CD14-positive monocyte (primary cell): Measurements from ENCODE around the gene FUT1. TPM values are rescaled to one million over a fixed set of nuclear protein-coding genes. Genes with fewer than 3 reads are reported as not detected.

Experiments
- DNase-seq, 3 donors: peaks; one replicate each; pipeline ENCODE4 v3.0.0-alpha.2; 2011 to 2022
- H2AFZ ChIP-seq: 2 replicates; pipeline ENCODE4 v1.6.0; 2012; ENCODE audit warnings: mild to moderate bottlenecking, low read depth, low read length, inconsistent platforms; ENCODE audit not compliant: insufficient read depth, poor library complexity, severe bottlenecking
- H3K27ac ChIP-seq, 2 donors: 1 replicate in 1 of 2; 2 replicates in 1 of 2; pipeline ENCODE4 v1.5.1; 2012 to 2013; ENCODE audit warnings: low read length in 2 of 2, control low read depth in 1 of 2, inconsistent platforms in 1 of 2, low read depth in 1 of 2, mild to moderate bottlenecking in 1 of 2
- H3K27me3 ChIP-seq, 2 donors: one replicate each; pipeline versions ENCODE4 v1.6.0 to v1.6.1; 2011 to 2013; ENCODE audit warnings: low read length in 2 of 2; ENCODE audit not compliant: control insufficient read depth in 2 of 2, insufficient read depth in 2 of 2
- H3K36me3 ChIP-seq, 2 donors: replicated peaks in 1 of 2; 1 replicate in 1 of 2; 2 replicates in 1 of 2; pipeline versions ENCODE4 v1.5.1 to v1.6.1; 2012 to 2013; ENCODE audit warnings: low read length in 2 of 2, control low read depth in 1 of 2, inconsistent platforms in 1 of 2, mild to moderate bottlenecking in 1 of 2; ENCODE audit not compliant: insufficient read depth in 2 of 2, control insufficient read depth in 1 of 2
- H3K4me1 ChIP-seq, 2 donors: 1 replicate in 1 of 2; 2 replicates in 1 of 2; pipeline versions ENCODE4 v1.5.1 to v1.6.1; 2012 to 2013; ENCODE audit warnings: low read length in 2 of 2, control low read depth in 1 of 2, inconsistent platforms in 1 of 2, mild to moderate bottlenecking in 1 of 2, moderate library complexity in 1 of 2; ENCODE audit not compliant: insufficient read depth in 2 of 2, control insufficient read depth in 1 of 2
- H3K4me2 ChIP-seq: replicated peaks from 2 replicates; pipeline ENCODE3; 2012; ENCODE audit warnings: low read length, moderate library complexity, mild to moderate bottlenecking; ENCODE audit not compliant: poor library complexity, severe bottlenecking; ENCODE audit errors: extremely low read depth
- H3K4me3 ChIP-seq, 3 experiments: fragments of 200-600 bp in 1 of 3; sonication (generic) in 1 of 3; replicated peaks in 1 of 3; 1 replicate in 2 of 3; 2 replicates in 1 of 3; pipeline ENCODE4 v1.5.1; 2011 to 2013; ENCODE audit warnings: low read length in 3 of 3, mild to moderate bottlenecking in 3 of 3, control low read depth in 2 of 3, low read depth in 2 of 3, inconsistent platforms in 1 of 3, moderate library complexity in 1 of 3
- H3K79me2 ChIP-seq: 2 replicates; pipeline ENCODE4 v1.6.0; 2012; ENCODE audit warnings: mild to moderate bottlenecking, control low read depth, inconsistent platforms, low read length, moderate library complexity; ENCODE audit not compliant: insufficient read depth
- H3K9ac ChIP-seq: 2 replicates; pipeline ENCODE4 v1.6.0; 2017; ENCODE audit warnings: low read length, mild to moderate bottlenecking; ENCODE audit not compliant: insufficient read depth, poor library complexity, severe bottlenecking
- H3K9me3 ChIP-seq, 2 donors: replicated peaks in 1 of 2; 1 replicate in 1 of 2; 2 replicates in 1 of 2; pipeline versions ENCODE4 v1.5.1 to v1.6.1; 2012 to 2013; ENCODE audit warnings: low read length in 2 of 2, control low read depth in 1 of 2; ENCODE audit not compliant: control insufficient read depth in 1 of 2, insufficient read depth in 1 of 2
- H4K20me1 ChIP-seq: 2 replicates; pipeline ENCODE4 v1.6.0; 2012; ENCODE audit warnings: mild to moderate bottlenecking, low read length, control low read depth, moderate library complexity; ENCODE audit not compliant: insufficient read depth
- H3K27ac Mint-ChIP-seq, 7 donors: one replicate each; pipeline ENCODE4 v1.8.0; 2020; ENCODE audit warnings: mild to moderate bottlenecking in 7 of 7, mixed read lengths in 7 of 7, moderate library complexity in 6 of 7, inconsistent platforms in 2 of 7
- H3K27me3 Mint-ChIP-seq, 3 donors: one replicate each; pipeline ENCODE4 v1.8.0; 2021 to 2022; ENCODE audit warnings: low read depth in 3 of 3, mild to moderate bottlenecking in 3 of 3, mixed read lengths in 3 of 3, moderate library complexity in 3 of 3, inconsistent platforms in 1 of 3
- H3K36me3 Mint-ChIP-seq, 2 donors: one replicate each; pipeline ENCODE4 v1.8.0; 2020; ENCODE audit warnings: mixed read lengths in 2 of 2, inconsistent platforms in 1 of 2, mild to moderate bottlenecking in 1 of 2
- H3K4me1 Mint-ChIP-seq: one replicate; pipeline ENCODE4 v1.8.0; 2020; ENCODE audit warnings: mild to moderate bottlenecking, mixed read lengths
- H3K4me3 Mint-ChIP-seq, 2 donors: one replicate each; pipeline ENCODE4 v1.8.0; 2020; ENCODE audit warnings: mild to moderate bottlenecking in 2 of 2, mixed read lengths in 2 of 2, moderate library complexity in 1 of 2
- H3K9me3 Mint-ChIP-seq, 7 donors: one replicate each; pipeline ENCODE4 v1.8.0; 2020 to 2022; ENCODE audit warnings: mixed read lengths in 7 of 7, mild to moderate bottlenecking in 6 of 7, moderate library complexity in 6 of 7, inconsistent platforms in 2 of 7
- WGBS: methylation state at CpG from one replicate; pipeline ENCODE4 v1.1.5; 2013; ENCODE audit warnings: missing lambda C conversion rate; ENCODE audit not compliant: insufficient coverage; 5-methylcytosine and 5-hydroxymethylcytosine counted together
- intact Hi-C, 2 donors: fragments of 100-400 bp; cut with micrococcal nuclease; formaldehyde crosslinking; loops; one replicate each; pipeline versions ENCODE4 v1.15.0 to v1.15.1; 2023
- polyA plus RNA-seq, 3 donors: library from polyadenylated mRNA; depleted of rRNA in 1 of 3; unstranded in 2 of 3; stranded (reverse) in 1 of 3; fragments of 300-500 nt in 2 of 3; fragments of >200 nt in 1 of 3; fragmentation: Illumina TruSeq in 2 of 3; gene quantifications; 1 replicate in 2 of 3; 2 replicates in 1 of 3; pipeline ENCODE4 v1.2.3, GENCODE V29; 2012 to 2021
- TF ChIP-seq, protein P1 (sequence below): fragments of 200-600 bp; IDR thresholded peaks from one replicate; pipeline ENCODE4 v1.8.0; 2022; ENCODE audit warnings: antibody characterized with exemption, mild to moderate bottlenecking

Gene FUT1
- polyA plus RNA-seq, 3 donors, result 0.03 TPM; not detected in 2

DNA sequence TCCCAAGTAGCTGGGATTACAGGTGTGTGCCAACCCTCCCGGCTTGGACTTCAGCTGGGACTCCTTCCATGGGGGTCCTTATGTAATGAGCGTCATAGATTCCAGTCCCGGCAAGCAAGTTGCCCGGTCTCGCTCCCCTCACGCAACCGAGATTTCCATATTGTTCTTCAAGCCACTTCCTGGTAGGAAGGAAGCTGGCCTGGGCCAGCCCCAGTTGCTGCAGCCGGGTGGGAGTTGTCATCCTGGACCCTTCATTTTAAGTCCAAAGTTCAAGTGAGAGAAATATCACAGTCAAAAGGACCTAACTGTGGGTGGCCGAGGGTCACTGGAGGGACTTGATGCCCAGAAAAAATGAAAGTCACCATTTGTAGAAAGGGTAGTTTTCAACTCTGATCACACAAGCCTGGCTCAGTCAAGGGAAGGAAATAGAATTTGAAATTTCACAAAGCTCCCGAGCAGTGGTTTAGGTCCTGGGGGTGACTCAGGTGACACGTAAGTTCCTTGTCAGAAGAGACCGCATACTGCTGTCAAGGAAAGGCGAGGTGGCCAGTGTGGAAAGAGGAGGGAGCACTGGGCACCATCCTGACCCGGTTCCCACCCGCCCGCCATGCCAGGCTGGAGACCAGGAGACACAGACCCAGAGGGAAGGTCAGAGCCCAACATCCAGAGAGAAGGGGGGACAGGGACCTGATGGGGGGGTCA, 8.2 kb upstream of the FUT1 start:
- H3K27ac ChIP-seq, result no peak overlapping the region
- H3K9me3 ChIP-seq, result no peaks in the 10 kb centered on the region
- peaks cover 0 to 2% (median 0%) of the 10 kb centered on the region in 7 donors for H3K9me3 Mint-ChIP-seq
- H3K9ac ChIP-seq, result no peak overlapping the region
- no peaks in the 10 kb centered on the region for H3K79me2 ChIP-seq
- DNase-seq, result peak in 2 of 3 donors; percentile 41 to 75
- 29% methylated on average over 7 of the region's 16 CpGs for WGBS
- H2AFZ ChIP-seq, result peak overlapping the region; percentile 68
- peak overlapping the region in 6 of 7 donors; percentile 4 to 78 (median 70) for H3K27ac Mint-ChIP-seq
- no peaks in the 10 kb centered on the region for H3K36me3 Mint-ChIP-seq
- H3K4me1 ChIP-seq, result peaks cover 7 to 11% of the 10 kb centered on the region in 2 donors
- no peaks in the 10 kb centered on the region for H4K20me1 ChIP-seq
- H3K27me3 Mint-ChIP-seq, result peaks cover 34 to 54% (median 48%) of the 10 kb centered on the region in 3 donors
- H3K27me3 ChIP-seq, result peaks cover 0 to 8% of the 10 kb centered on the region in 2 donors
- no peaks in the 10 kb centered on the region for H3K36me3 ChIP-seq
- TF ChIP-seq, protein P1, sequence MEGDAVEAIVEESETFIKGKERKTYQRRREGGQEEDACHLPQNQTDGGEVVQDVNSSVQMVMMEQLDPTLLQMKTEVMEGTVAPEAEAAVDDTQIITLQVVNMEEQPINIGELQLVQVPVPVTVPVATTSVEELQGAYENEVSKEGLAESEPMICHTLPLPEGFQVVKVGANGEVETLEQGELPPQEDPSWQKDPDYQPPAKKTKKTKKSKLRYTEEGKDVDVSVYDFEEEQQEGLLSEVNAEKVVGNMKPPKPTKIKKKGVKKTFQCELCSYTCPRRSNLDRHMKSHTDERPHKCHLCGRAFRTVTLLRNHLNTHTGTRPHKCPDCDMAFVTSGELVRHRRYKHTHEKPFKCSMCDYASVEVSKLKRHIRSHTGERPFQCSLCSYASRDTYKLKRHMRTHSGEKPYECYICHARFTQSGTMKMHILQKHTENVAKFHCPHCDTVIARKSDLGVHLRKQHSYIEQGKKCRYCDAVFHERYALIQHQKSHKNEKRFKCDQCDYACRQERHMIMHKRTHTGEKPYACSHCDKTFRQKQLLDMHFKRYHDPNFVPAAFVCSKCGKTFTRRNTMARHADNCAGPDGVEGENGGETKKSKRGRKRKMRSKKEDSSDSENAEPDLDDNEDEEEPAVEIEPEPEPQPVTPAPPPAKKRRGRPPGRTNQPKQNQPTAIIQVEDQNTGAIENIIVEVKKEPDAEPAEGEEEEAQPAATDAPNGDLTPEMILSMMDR, result no peak
- H3K4me3 Mint-ChIP-seq, result peak overlapping the region in 1 of 2 donors; percentile 87
- H3K4me2 ChIP-seq, result no peak overlapping the region
- H3K4me3 ChIP-seq, result peak overlapping the region in 1 of 3 experiments; percentile 23
- peaks cover 11% of the 10 kb centered on the region for H3K4me1 Mint-ChIP-seq
- intact Hi-C loops, result no loop called here

DNA sequence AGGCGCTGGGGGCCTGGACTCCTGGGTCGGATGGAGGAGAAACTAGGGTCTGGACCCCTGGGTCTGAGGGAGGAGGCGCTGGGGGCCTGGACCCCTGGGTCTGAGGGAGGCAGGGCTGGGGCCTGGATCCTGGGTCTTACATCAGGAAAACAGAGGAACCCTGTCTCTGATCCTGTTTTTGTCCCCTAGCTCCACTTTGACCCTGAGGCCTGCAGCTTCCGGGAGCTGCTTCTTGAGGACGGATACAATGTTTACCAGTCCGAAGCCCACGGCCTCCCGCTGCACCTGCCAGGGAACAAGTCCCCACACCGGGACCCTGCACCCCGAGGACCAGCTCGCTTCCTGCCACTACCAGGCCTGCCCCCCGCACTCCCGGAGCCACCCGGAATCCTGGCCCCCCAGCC, 5.3 kb upstream of the FUT1 start:
- no peaks in the 10 kb centered on the region for H4K20me1 ChIP-seq
- no peaks in the 10 kb centered on the region for H3K9me3 ChIP-seq
- H3K36me3 ChIP-seq, result no peaks in the 10 kb centered on the region
- no peak overlapping the region for H3K27ac ChIP-seq
- Mint-ChIP-seq H3K4me1 (peaks cover 22% of the 10 kb centered on the region), H3K4me3 (no peak overlapping the region), H3K9me3 (peaks cover 0 to 12% (median 6%) of the 10 kb centered on the region in 7 donors), H3K36me3 (peaks cover 0 to 3% of the 10 kb centered on the region in 2 donors), H3K27me3 (peaks cover 37 to 58% (median 56%) of the 10 kb centered on the region in 3 donors), H3K27ac (peak overlapping the region in 1 of 7 donors; percentile 50)
- no peak overlapping the region for H3K4me3 ChIP-seq
- H2AFZ ChIP-seq, result no peak overlapping the region
- WGBS, result 100% methylated on average over 11 of the region's 14 CpGs
- H3K79me2 ChIP-seq, result no peaks in the 10 kb centered on the region
- H3K4me1 ChIP-seq, result peaks cover 11 to 20% of the 10 kb centered on the region in 2 donors
- no peak overlapping the region for H3K4me2 ChIP-seq
- DNase-seq, result no peak
- H3K9ac ChIP-seq, result no peak overlapping the region
- intact Hi-C loops, result no loop called here
- H3K27me3 ChIP-seq, result peaks cover 6 to 27% of the 10 kb centered on the region in 2 donors
- TF ChIP-seq, protein P1, result no peak
